T-helper 1 cell treated with Interleukin-12 subunit alpha and Interleukin-12 subunit beta and Interleukin-4 antibody, amounts not matched to agents 30 μg/mL and 1 μg/mL, for 36 hours (primary cell): ENCODE data around the gene SLC19A3.
"Not testable (repeated sequence)": the region's sequence is repeated elsewhere in the genome, so short reads cannot be mapped to it uniquely, and the experiment has no call there.

Experiments
- H3K27ac Mint-ChIP-seq: one replicate; pipeline ENCODE4 v1.8.0; 2021; ENCODE audit warnings: mild to moderate bottlenecking, mixed read lengths
- H3K27me3 Mint-ChIP-seq: one replicate; pipeline ENCODE4 v1.8.0; 2021; ENCODE audit warnings: low read depth, mixed read lengths
- H3K36me3 Mint-ChIP-seq: one replicate; pipeline ENCODE4 v1.8.0; 2021; ENCODE audit warnings: low read depth, mixed read lengths
- H3K4me1 Mint-ChIP-seq: one replicate; pipeline ENCODE4 v1.8.0; 2021; ENCODE audit warnings: low read depth, mixed read lengths
- H3K4me3 Mint-ChIP-seq: one replicate; pipeline ENCODE4 v1.8.0; 2021; ENCODE audit warnings: mild to moderate bottlenecking, moderate library complexity, mixed read lengths
- H3K9me3 Mint-ChIP-seq: one replicate; pipeline ENCODE4 v1.8.0; 2021; ENCODE audit warnings: mixed read lengths

SLC19A3 gene

GRCh38 chr2:227720680-227721079 is 2.9 kb upstream of the SLC19A3 start:
- H3K36me3 Mint-ChIP-seq: no peaks in the 10 kb centered on the region
- no peak overlapping the region for H3K4me3 Mint-ChIP-seq
- no peak overlapping the region for H3K27ac Mint-ChIP-seq
- no peaks in the 10 kb centered on the region for H3K4me1 Mint-ChIP-seq
- peaks cover 6% of the 10 kb centered on the region for H3K27me3 Mint-ChIP-seq
- H3K9me3 Mint-ChIP-seq: no peaks in the 10 kb centered on the region

DNA sequence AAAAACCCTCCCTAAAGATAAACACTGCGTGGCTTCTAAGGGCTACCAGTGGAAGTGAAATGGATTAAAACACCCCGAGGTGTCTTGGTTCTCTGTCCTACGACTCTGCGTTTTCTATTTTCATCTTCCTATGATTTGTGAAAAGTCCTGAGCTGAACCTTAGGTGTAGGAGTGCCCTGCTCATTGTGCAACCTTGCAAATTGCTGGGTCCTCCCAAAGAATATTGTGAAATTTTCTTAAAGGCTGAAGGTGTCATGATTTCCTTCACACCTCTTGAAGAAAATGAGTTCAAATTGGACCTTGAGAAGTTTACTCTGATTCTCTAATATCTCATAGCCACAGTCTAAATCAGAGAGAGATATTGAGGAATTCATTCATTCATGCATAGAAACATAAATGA is 1.8 kb upstream of the SLC19A3 start:
- Mint-ChIP-seq H3K4me1 (no peaks in the 10 kb centered on the region), H3K27ac (no peak overlapping the region), H3K27me3 (peaks cover 6% of the 10 kb centered on the region), H3K36me3 (no peaks in the 10 kb centered on the region), H3K4me3 (no peak overlapping the region), H3K9me3 (no peaks in the 10 kb centered on the region)

DNA sequence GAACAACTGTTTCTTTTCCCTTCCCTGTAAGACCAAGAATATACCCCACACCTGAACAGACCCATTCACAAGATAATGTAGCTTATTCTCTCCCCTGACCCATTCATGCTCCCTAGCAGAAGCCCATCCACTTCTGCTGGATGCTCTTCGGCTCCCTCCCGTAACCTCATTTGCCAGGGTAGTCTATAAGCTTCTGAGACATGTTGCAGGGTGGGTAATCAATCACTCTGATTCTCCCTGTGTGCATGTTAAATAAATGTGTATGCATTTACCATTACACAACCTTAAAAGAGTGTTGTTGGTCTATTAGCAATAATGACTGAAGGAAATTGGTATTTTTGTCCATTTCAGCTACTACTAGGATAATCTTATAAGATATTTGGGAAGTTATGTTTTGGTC is 1.3 kb downstream of the SLC19A3 start:
- Mint-ChIP-seq H3K27ac (no peak overlapping the region), H3K36me3 (no peaks in the 10 kb centered on the region), H3K4me1 (no peaks in the 10 kb centered on the region), H3K27me3 (peaks cover 6% of the 10 kb centered on the region), H3K9me3 (no peaks in the 10 kb centered on the region), H3K4me3 (no peak overlapping the region)

GRCh38 chr2:227713291-227713690 is 4.5 kb downstream of the SLC19A3 start:
- H3K27me3 Mint-ChIP-seq: peaks cover 6% of the 10 kb centered on the region

DNA sequence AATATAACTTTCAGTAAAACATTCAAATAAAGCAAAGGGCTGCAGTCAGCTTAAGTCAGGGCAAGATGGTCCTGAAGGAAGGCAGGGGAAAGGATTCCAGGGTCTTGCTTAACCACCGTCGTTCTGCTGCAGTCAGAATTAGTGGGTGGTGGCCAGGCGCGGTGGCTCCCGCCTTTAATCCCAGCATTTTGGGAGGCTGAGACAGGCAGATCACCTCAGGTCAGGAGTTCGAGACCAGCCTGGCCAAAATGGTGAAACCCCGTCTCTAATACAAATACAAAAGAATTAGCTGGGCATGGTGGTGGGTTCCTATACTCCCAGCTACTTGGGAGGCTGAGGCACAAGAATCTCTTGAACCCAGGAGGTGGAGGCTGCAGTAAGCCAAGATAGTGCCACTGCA is 6.8 kb downstream of the SLC19A3 start:
- H3K36me3 Mint-ChIP-seq: no peaks in the 10 kb centered on the region
- H3K4me3 Mint-ChIP-seq: no peak overlapping the region
- H3K27me3 Mint-ChIP-seq: no peaks in the 10 kb centered on the region
- H3K4me1 Mint-ChIP-seq: no peaks in the 10 kb centered on the region
- no peak overlapping the region for H3K27ac Mint-ChIP-seq
- no peaks in the 10 kb centered on the region for H3K9me3 Mint-ChIP-seq

More at GRCh38 chr2:227713291-227713690, 4.5 kb downstream of the SLC19A3 start:
- H3K27ac Mint-ChIP-seq: no peak overlapping the region
- H3K4me1 Mint-ChIP-seq: no peaks in the 10 kb centered on the region
- no peak overlapping the region for H3K4me3 Mint-ChIP-seq
- H3K9me3 Mint-ChIP-seq: no peaks in the 10 kb centered on the region
- H3K36me3 Mint-ChIP-seq: no peaks in the 10 kb centered on the region

- H3K4me3 Mint-ChIP-seq: no peak overlapping the region
- H3K27me3 Mint-ChIP-seq: peaks cover 8% of the 10 kb centered on the region
- no peak overlapping the region for H3K27ac Mint-ChIP-seq
- H3K9me3 Mint-ChIP-seq: no peaks in the 10 kb centered on the region
- H3K4me1 Mint-ChIP-seq: no peaks in the 10 kb centered on the region
- H3K36me3 Mint-ChIP-seq: no peaks in the 10 kb centered on the region
These were observed 10.4 kb downstream of the SLC19A3 start for GRCh38 chr2:227707390-227707789.

DNA sequence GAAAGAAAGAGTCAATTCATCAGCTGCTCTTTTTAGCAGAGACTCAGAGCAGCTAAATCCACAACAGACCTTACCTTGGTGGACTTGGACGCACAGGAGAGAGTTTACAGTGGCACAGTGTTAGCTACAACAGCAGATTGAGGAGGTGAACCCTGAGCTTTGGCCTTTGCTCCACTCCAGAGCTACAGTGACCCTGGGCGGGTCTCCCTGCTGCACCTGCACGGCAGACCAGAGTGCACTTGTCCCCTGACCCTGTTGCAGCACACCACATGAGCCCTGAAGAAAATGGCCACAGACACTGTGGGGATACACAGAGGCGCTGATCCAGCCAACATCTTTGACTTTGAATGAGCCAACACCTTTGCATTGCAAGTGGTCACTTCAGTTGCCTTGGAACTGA is 11.0 kb downstream of the SLC19A3 start:
- Mint-ChIP-seq H3K36me3 (no peaks in the 10 kb centered on the region), H3K4me3 (no peak overlapping the region), H3K27ac (no peak overlapping the region), H3K4me1 (no peaks in the 10 kb centered on the region), H3K9me3 (no peaks in the 10 kb centered on the region), H3K27me3 (peaks cover 8% of the 10 kb centered on the region)

DNA sequence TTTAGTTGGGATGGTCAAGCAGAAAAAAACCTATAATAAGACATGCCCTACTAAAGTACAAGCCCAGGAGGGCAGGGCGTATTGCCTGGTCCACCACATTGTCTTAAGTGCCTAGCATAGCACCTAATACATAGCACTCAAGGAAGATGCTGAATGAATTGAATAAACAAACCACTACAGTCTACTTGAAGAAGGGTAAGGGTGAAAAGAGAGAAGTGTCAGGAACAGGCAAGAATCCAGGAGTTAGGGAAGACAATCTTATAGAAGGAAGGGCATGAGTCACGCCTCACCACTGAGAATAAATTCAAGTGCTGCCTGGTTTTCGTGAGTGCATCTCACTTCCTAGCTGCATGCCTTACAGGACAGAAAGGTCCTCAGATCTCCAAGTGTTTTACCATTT is 13.9 kb downstream of the SLC19A3 start:
- Mint-ChIP-seq H3K9me3 (no peaks in the 10 kb centered on the region), H3K4me3 (no peak overlapping the region), H3K36me3 (no peaks in the 10 kb centered on the region), H3K27ac (no peak overlapping the region), H3K4me1 (no peaks in the 10 kb centered on the region), H3K27me3 (peaks cover 8% of the 10 kb centered on the region)

DNA sequence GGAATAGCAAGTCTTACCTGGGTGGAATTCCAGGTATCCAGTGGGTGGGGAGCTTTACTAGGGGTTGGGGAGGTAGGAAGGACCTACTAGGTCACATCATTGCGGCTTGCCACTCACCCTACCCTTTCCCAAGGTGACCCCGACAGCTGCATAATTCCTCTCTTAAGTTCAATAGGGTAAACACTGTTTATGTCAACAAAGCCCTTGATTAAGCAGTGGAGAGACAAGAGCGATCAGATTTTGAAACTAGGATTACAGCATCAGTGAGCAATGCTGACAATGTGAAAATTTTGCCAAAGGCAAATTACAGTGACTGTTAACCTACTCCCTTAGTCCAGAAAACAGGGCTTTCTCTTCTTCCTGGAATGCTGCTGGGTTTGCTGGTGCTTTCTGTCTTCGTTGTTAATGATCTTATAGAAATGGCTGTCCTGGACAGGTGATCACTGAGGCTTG is 14.5 kb downstream of the SLC19A3 start:
- H3K36me3 Mint-ChIP-seq: no peaks in the 10 kb centered on the region
- H3K4me1 Mint-ChIP-seq: no peaks in the 10 kb centered on the region
- H3K4me3 Mint-ChIP-seq: no peak overlapping the region
- peaks cover 8% of the 10 kb centered on the region for H3K27me3 Mint-ChIP-seq
- H3K27ac Mint-ChIP-seq: no peak overlapping the region
- H3K9me3 Mint-ChIP-seq: no peaks in the 10 kb centered on the region

GRCh38 chr2:227701556-227701955 is 16.3 kb downstream of the SLC19A3 start:
- Mint-ChIP-seq H3K27ac (no peak overlapping the region), H3K27me3 (peaks cover 8% of the 10 kb centered on the region), H3K4me1 (no peaks in the 10 kb centered on the region), H3K4me3 (no peak overlapping the region), H3K9me3 (no peaks in the 10 kb centered on the region), H3K36me3 (no peaks in the 10 kb centered on the region)

GRCh38 chr2:227696990-227697679 is 20.7 kb downstream of the SLC19A3 start:
- Mint-ChIP-seq H3K9me3 (no peaks in the 10 kb centered on the region), H3K27me3 (peaks cover 5% of the 10 kb centered on the region), H3K27ac (no peak overlapping the region), H3K4me3 (no peak overlapping the region), H3K36me3 (no peaks in the 10 kb centered on the region), H3K4me1 (no peaks in the 10 kb centered on the region)

DNA sequence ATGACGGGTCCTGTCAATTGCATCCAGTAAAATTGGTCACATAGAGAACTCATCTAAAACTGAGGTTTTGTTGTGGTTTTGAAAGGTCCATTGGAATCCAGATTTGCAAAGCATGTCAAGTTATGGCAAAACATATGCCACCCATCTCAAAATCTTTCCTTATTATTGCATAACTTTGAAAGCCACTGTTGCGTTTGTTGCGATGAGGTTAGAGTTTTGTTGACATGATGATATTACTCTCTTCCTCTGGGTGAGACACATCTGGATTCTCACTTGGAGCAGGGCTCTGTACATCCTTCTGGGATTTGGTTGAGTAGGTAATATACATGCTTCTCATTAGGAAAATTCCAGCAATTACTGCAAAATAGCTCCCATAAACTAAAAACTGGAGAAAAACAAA is 30.6 kb downstream of the SLC19A3 start:
- no peak overlapping the region for H3K27ac Mint-ChIP-seq
- peaks cover 9% of the 10 kb centered on the region for H3K27me3 Mint-ChIP-seq

GRCh38 chr2:227684258-227684657 is 33.6 kb downstream of the SLC19A3 start:
- no peak overlapping the region for H3K27ac Mint-ChIP-seq
- H3K27me3 Mint-ChIP-seq: no peaks in the 10 kb centered on the region
- H3K4me3 Mint-ChIP-seq: no peak overlapping the region
- H3K4me1 Mint-ChIP-seq: no peaks in the 10 kb centered on the region
- H3K36me3 Mint-ChIP-seq: no peaks in the 10 kb centered on the region
- no peaks in the 10 kb centered on the region for H3K9me3 Mint-ChIP-seq

More for the DNA sequence above, 30.6 kb downstream of the SLC19A3 start:
- Mint-ChIP-seq H3K9me3 (no peaks in the 10 kb centered on the region), H3K4me3 (no peak overlapping the region), H3K36me3 (no peaks in the 10 kb centered on the region), H3K4me1 (no peaks in the 10 kb centered on the region)

GRCh38 chr2:227677928-227678327 is 39.9 kb downstream of the SLC19A3 start:
- no peaks in the 10 kb centered on the region for H3K4me1 Mint-ChIP-seq
- H3K27ac Mint-ChIP-seq: no peak overlapping the region
- no peaks in the 10 kb centered on the region for H3K9me3 Mint-ChIP-seq
- H3K27me3 Mint-ChIP-seq: no peaks in the 10 kb centered on the region
- H3K36me3 Mint-ChIP-seq: no peaks in the 10 kb centered on the region
- H3K4me3 Mint-ChIP-seq: no peak overlapping the region

GRCh38 chr2:227674485-227674884 is 43.3 kb downstream of the SLC19A3 start:
- H3K36me3 Mint-ChIP-seq: no peaks in the 10 kb centered on the region
- H3K4me3 Mint-ChIP-seq: no peak overlapping the region
- H3K9me3 Mint-ChIP-seq: no peaks in the 10 kb centered on the region
- H3K27me3 Mint-ChIP-seq: no peaks in the 10 kb centered on the region
- H3K27ac Mint-ChIP-seq: no peak overlapping the region
- no peaks in the 10 kb centered on the region for H3K4me1 Mint-ChIP-seq

- H3K9me3 Mint-ChIP-seq, H3K27me3 Mint-ChIP-seq, H3K4me1 Mint-ChIP-seq, H3K27ac Mint-ChIP-seq, H3K36me3 Mint-ChIP-seq, H3K4me3 Mint-ChIP-seq: not testable (repeated sequence)
These were observed 44.2 kb downstream of the SLC19A3 start for GRCh38 chr2:227673620-227674019.
